ENCODE measurements around the gene RAMAC.

- TF ChIP-seq SUZ12 (IDR thresholded peaks at IDR 0.05; ENCODE audit: unreplicated experiment) (no peak), ZNF274 (IDR thresholded peaks at IDR 0.05; ENCODE audit: insufficient read depth, insufficient read length) (no peak), CEBPB (IDR thresholded peaks at IDR 0.05; ENCODE audit: borderline replicate concordance in 1 of 2, low read depth in 2 of 2, low read length in 2 of 2) (no peak), EZH2 (IDR thresholded peaks at IDR 0.05; ENCODE audit: borderline replicate concordance, control insufficient read depth, low read depth, low read length) (no peak), CBX3 (IDR thresholded peaks at IDR 0.05; ENCODE audit: borderline replicate concordance, low read depth) (no peak), ATF3 (IDR thresholded peaks at IDR 0.05; ENCODE audit: borderline replicate concordance, extremely low read depth, low read depth, low read length) (no peak), CTCF (IDR thresholded peaks at IDR 0.05 in 2 of 3, conservative IDR thresholded peaks at IDR 0.05 in 1 of 3; ENCODE audit: control insufficient read depth in 2 of 3, extremely low read depth in 1 of 3, insufficient read depth in 1 of 3, low read depth in 3 of 3, low read length in 3 of 3) (no peak), DPF2 (IDR thresholded peaks at IDR 0.05) (no peak), TAF1 (IDR thresholded peaks at IDR 0.05; ENCODE audit: borderline replicate concordance, low read depth, low read length) (no peak), E2F4 (IDR thresholded peaks at IDR 0.05; ENCODE audit: low read depth, low read length) (no peak), GABPA (IDR thresholded peaks at IDR 0.05; ENCODE audit: low read depth) (no peak), SMARCA5 (IDR thresholded peaks at IDR 0.05) (no peak), BCL3 (IDR thresholded peaks at IDR 0.05; ENCODE audit: borderline replicate concordance, insufficient read depth, low read depth, low read length, poor library complexity, severe bottlenecking) (no peak)
Observed at GRCh38 chr15:82936966-82937711, 48.9 kb upstream of the RAMAC start.
